HG03060 (cell line): ENCODE results near the gene DCST1.

Experiments
- ATAC-seq: cut with Tn5 transposase; IDR thresholded peaks from one replicate; pipeline ENCODE4 v1.9.1; 2021; ENCODE audit warnings: low read depth, moderate number of reproducible peaks; ENCODE audit not compliant: unreplicated experiment

The DCST1 gene

DNA sequence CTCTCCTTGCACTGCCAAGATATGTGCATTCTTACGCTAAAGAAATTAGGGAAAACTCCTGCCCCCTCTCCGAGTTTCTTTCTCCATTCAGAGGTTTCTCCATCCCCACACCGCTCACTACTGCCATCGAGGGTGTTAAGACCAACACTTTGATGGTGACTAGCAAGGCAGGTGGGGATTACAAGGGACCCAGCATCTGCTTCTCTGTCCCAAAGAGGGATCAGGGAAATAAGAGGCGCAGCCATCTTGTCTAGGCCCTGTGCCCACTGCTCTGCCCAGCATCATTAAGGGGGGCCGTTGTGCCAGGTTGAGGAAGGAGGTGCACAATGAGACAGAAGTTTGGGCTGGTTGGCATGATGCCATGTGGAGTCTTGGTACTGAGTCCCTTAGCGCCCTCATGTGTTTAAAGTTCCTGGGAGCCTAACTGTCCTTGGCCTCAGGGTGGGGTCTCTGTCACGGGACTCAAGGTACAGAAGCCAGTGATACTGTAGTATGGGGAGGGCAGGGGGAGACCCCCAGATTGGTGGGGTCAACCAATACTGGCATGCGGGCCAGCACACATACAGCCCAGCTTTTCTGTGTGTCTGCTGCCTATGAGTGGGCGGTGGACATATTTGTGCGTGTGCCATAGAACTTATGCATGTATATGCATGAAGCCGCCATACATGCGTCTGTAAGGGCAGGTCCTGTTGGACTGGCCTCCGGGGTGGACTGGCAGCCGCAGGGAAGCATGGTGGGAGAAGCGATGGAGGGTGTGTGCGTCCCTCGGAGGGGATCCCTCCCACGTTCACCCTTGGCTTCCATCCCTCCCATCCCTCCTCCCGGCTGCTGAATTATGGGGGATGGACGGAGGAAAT, 50.5 kb downstream of the DCST1 start:
- no peak for ATAC-seq

DNA sequence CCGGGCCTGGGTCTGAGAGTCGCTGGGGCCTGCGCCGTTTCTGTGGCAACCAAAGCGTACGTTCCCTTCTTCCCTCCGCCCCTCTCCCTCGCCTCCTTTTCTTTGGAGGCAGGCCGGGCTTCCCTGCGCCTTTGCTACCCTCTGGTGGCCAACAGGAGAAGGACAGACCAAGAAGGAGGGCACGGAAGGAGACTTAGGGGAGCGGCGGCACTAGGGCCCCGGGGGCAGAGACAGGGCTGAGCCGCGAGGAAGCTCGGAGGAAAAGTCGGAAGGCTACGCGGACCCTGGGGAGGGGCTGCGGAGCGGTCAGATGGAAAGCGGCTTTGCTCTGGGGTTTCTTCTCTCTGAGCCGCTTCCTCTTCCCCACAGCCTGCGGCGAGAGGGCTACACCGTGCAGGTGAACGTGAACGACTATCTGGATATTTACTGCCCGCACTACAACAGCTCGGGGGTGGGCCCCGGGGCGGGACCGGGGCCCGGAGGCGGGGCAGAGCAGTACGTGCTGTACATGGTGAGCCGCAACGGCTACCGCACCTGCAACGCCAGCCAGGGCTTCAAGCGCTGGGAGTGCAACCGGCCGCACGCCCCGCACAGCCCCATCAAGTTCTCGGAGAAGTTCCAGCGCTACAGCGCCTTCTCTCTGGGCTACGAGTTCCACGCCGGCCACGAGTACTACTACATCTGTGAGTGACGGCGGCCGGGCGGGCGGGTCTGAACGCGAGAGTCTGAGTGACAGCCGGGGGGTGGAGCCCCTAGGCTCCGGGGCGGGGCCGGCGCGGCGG, 51.3 kb downstream of the DCST1 start:
- peak; percentile 46 for ATAC-seq

DNA sequence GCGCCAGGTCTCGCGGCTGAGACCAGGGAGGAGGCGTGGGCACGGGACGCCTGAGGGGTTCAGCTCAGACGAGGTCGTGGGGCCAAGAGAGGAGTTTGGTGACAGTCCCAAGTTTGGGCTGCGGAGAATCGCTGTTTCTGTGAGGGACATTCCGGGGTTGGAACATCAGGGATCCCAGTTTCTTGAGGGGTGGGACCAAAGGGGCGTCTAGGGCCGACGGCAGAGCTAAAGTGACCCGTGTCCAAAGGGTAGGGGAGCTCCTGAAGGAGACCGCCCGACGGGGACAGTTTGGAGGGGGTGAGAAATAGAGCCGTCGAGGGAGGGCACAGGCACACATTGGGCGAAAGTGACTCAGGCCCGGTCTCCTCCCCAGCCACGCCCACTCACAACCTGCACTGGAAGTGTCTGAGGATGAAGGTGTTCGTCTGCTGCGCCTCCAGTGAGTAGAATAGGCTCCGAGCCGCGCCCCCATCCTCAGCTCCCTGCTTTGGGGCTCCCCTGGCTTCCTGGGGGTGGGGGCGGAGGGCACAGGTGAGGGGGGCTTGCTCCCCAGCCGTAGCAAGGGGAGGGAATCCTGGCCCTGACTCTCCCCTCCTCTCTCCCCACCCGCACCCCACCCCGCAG, 52.0 kb downstream of the DCST1 start:
- no peak for ATAC-seq

DNA sequence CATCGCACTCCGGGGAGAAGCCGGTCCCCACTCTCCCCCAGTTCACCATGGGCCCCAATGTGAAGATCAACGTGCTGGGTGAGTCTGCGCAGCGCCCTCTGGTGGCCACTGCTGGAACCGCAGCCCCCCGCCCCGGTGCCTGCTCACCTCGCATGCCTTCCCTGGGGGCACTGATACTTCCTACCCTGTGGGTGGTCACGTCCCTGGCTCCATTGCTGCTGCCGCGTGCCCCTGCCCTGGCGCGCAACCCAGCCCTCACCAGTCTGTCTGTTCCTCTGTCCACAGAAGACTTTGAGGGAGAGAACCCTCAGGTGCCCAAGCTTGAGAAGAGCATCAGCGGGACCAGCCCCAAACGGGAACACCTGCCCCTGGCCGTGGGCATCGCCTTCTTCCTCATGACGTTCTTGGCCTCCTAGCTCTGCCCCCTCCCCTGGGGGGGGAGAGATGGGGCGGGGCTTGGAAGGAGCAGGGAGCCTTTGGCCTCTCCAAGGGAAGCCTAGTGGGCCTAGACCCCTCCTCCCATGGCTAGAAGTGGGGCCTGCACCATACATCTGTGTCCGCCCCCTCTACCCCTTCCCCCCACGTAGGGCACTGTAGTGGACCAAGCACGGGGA, 52.6 kb downstream of the DCST1 start:
- ATAC-seq = no peak

DNA sequence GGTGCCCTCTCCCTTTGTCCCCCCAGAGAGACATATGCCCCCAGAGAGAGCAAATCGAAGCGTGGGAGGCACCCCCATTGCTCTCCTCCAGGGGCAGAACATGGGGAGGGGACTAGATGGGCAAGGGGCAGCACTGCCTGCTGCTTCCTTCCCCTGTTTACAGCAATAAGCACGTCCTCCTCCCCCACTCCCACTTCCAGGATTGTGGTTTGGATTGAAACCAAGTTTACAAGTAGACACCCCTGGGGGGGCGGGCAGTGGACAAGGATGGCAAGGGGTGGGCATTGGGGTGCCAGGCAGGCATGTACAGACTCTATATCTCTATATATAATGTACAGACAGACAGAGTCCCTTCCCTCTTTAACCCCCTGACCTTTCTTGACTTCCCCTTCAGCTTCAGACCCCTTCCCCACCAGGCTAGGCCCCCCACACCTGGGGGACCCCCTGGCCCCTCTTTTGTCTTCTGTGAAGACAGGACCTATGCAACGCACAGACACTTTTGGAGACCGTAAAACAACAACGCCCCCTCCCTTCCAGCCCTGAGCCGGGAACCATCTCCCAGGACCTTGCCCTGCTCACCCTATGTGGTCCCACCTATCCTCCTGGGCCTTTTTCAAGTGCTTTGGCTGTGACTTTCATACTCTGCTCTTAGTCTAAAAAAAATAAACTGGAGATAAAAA, 53.4 kb downstream of the DCST1 start:
- no peak for ATAC-seq

DNA sequence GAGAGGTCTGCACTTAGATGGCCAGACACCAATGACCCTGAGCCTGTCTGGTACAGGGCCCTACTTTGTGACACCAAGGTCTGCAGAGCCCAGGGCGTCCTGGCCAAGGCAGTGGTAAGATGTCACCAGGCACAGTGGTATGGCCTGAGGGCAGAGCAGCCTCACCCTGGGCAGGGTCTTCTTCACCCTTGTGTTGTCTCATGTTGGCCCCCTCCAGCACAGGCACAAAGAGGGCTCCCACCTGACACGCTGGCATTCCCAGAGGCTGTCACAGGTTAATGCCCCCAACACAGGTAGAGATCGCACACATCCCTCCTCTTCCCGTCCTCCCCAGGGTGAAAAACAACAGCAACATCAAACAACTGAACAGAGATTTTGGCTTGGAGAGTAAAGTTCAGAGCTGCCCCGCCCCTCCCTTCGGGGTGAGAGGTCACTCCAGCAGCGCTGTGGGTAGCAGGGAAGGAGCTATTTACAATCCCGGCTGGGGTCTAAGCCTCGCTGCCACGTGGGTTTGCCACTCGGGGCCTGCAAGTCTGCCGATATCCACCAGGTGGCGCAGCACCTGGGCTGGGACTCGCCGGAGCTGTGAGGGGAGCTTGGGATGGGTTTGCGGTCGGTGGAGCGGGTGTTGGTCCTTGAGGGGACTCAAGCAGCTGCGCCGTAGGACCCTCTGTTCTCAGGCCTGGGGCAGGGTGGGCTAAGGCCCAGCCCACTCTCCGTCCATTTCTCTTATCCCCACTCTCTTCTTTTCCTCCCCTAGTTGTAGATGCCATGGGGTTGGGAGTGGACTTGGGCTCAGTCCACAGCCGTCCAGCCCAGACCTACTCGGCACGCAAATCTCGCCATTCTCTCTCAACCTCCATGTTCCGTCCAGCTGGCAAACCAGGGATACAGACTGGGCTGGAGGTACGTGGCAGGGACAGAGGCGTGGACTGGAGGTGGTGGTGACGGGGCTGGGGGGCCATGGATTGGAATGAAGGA, 57.7 kb downstream of the DCST1 start:
- no peak for ATAC-seq

DNA sequence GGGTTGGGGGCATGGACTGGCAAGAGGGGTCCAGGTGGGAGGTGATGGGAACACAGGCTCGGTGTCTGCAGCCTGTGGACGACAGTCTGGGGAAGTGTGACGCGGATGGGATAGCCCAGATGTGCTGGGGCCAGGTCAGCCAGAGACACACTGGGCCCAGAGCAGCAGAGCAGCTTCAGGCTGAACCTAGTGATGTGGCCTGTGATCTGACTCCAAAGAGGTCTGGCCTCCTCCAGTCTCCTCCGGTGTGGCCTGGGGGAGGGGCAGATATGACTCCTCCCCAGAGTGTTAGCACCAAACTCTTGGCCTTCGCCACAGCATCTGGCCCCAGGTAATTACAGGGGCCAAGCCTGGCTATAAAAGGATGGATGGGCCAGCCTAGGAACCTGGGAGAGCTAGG, 58.5 kb downstream of the DCST1 start:
- ATAC-seq = no peak

DNA sequence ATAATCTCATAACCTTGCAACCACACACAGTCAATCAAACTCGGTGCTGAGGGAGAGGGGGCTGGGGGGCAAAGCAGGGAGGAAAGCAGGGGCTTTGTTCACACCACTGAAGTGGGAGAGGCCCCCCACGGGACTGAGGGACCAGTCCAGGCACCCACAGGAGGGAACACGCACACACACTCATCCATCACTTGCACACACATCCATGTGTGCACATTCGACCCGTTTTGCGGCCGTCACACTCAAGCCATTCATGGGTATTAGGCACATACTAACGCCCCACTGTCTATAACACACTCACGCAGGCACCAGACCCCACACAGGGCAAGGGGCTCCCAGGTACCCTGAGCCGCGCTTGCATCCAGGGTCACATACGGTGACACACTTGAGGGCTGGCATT, 59.0 kb downstream of the DCST1 start:
- no peak for ATAC-seq

DNA sequence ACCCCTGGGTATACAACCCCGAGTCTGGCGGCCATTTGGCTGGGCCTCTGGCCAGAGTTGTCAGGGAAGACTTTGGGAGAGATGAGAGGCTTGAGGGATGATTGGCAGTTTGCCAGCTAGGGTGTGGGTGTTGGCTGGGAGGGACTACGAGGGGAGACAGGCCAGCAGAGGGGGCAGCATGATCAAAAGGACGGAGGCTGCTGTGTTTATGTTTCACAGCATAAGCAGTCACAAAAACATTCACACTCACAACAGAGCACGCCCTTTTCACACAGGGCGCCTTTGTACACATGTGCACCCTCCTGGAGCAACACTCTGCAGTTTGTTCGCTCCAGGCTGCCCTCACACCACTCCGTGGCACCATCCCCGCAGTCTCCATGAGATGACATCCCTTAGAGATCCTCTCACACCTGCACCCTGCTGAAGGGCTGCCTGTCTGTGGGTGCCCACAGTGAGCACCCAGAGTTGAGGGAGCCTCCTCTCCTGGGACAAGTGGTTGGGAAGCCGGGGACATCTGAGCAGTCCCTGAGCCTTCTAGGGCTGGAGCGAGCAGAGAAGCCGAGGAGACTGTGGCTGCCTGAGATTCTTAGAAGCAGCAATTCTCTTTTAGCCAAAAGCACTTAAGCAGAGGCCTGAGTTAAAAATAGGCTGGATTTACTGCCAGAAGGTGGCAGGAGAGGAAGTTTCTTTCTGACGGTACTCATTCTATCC, 60.4 kb downstream of the DCST1 start:
- no peak for ATAC-seq

DNA sequence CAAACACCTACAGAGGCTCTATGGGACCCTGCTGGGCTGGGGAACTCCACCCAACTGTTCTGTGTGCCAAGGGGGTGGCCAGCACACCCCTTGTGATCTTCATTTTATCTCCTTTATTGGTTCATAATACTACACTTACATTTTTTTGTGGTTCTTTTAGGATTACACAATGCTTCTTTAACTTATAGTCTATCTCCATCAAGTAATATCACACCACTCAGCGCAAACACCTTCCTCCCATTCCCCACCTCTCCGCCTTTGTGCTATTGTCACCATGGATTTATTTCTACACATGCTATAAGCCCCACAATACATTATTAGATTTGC, 61.0 kb downstream of the DCST1 start:
- no peak for ATAC-seq

DNA sequence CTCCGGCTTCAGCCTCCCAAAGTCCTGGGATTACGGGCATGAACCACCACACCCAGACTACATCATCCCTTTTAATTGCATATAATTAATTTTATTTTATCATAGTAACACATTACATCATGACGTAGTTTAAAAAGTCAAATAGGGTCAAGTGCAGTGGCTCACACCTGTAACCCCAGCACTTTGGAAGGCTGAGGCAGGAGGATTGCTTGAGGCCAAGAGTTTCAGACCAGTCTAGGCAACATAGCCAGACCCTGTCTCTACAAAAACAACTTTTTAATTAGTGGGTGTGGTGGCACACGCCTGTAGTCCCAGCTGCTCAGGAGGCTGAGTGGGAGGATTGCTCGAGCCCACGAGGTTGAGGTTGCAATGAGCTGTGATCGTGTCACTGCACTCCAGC, 65.7 kb downstream of the DCST1 start:
- no peak for ATAC-seq
